ENCODE measurements around the gene GPATCH4.

GPATCH4 gene

GRCh38 chr1:156629823-156630449 lies 28.7 kb upstream of the GPATCH4 start:
- TF ChIP-seq CTCF (IDR thresholded peaks at IDR 0.05; ENCODE audit: low read depth, low read length, missing control alignments): no peak
- H3K4me3 ChIP-seq (replicated peaks; ENCODE audit: low read depth, low read length): no peak overlapping the region
- DNase-seq (ENCODE audit: extremely low read depth, low read depth): no peak

GRCh38 chr1:156627313-156627880 lies 26.1 kb upstream of the GPATCH4 start:
- TF ChIP-seq CTCF (IDR thresholded peaks at IDR 0.05; ENCODE audit: low read depth, low read length, missing control alignments): peak; percentile 88
- H3K4me3 ChIP-seq (replicated peaks; ENCODE audit: low read depth, low read length): no peak overlapping the region
- DNase-seq (ENCODE audit: extremely low read depth, low read depth): no peak

GRCh38 chr1:156626079-156626438 lies 24.8 kb upstream of the GPATCH4 start:
- H3K4me3 ChIP-seq (replicated peaks; ENCODE audit: low read depth, low read length): no peak overlapping the region
- DNase-seq (ENCODE audit: extremely low read depth, low read depth): no peak

GRCh38 chr1:156625436-156626078 lies 24.3 kb upstream of the GPATCH4 start:
- TF ChIP-seq CTCF (IDR thresholded peaks at IDR 0.05; ENCODE audit: low read depth, low read length, missing control alignments): peak; percentile 87
- no peak overlapping the region for H3K4me3 ChIP-seq (replicated peaks; ENCODE audit: low read depth, low read length)
- no peak for DNase-seq (ENCODE audit: extremely low read depth, low read depth)

More at GRCh38 chr1:156626079-156626438, 24.8 kb upstream of the GPATCH4 start:
- TF ChIP-seq CTCF (IDR thresholded peaks at IDR 0.05; ENCODE audit: low read depth, low read length, missing control alignments): no peak

GRCh38 chr1:156624814-156625435 lies 23.6 kb upstream of the GPATCH4 start:
- DNase-seq (ENCODE audit: extremely low read depth, low read depth): no peak
- H3K4me3 ChIP-seq (replicated peaks; ENCODE audit: low read depth, low read length): no peak overlapping the region

More at GRCh38 chr1:156624814-156625435, 23.6 kb upstream of the GPATCH4 start:
- TF ChIP-seq CTCF (IDR thresholded peaks at IDR 0.05; ENCODE audit: low read depth, low read length, missing control alignments): no peak
